ENCODE measurements around the gene NKX1-1.

The NKX1-1 gene

DNA sequence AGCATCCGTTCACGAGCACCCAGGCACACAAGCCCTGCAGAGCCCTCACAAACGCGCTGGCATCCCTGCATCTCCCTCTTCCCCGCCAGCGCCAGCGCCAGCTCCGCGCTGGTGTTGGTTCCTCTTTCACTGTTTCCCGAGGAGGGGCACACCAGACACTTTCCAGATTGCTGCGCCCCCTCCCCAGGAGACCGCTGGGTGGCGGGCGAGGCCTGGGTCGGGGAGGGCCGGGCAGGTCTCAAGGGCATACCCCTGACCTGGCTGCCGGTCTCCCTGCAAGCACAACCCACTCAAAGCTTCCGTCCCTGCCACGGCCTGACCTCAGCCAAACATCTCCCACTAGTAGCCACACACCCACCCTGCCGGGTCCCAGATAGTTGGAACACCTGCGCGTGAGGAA lies 2.2 kb upstream of the NKX1-1 start:
- in situ Hi-C loops (cut with HindIII; ENCODE audit: low sequenced_read_pairs) = no loop called here
- DNase-seq (ENCODE audit: low read depth) = no peak
- TF ChIP-seq, protein P1, sequence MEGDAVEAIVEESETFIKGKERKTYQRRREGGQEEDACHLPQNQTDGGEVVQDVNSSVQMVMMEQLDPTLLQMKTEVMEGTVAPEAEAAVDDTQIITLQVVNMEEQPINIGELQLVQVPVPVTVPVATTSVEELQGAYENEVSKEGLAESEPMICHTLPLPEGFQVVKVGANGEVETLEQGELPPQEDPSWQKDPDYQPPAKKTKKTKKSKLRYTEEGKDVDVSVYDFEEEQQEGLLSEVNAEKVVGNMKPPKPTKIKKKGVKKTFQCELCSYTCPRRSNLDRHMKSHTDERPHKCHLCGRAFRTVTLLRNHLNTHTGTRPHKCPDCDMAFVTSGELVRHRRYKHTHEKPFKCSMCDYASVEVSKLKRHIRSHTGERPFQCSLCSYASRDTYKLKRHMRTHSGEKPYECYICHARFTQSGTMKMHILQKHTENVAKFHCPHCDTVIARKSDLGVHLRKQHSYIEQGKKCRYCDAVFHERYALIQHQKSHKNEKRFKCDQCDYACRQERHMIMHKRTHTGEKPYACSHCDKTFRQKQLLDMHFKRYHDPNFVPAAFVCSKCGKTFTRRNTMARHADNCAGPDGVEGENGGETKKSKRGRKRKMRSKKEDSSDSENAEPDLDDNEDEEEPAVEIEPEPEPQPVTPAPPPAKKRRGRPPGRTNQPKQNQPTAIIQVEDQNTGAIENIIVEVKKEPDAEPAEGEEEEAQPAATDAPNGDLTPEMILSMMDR (IDR thresholded peaks at IDR 0.05; ENCODE audit: low read depth, low read length, missing control alignments) = no peak
- H3K4me3 ChIP-seq (ENCODE audit: low read depth, low read length) = no peak overlapping the region

DNA sequence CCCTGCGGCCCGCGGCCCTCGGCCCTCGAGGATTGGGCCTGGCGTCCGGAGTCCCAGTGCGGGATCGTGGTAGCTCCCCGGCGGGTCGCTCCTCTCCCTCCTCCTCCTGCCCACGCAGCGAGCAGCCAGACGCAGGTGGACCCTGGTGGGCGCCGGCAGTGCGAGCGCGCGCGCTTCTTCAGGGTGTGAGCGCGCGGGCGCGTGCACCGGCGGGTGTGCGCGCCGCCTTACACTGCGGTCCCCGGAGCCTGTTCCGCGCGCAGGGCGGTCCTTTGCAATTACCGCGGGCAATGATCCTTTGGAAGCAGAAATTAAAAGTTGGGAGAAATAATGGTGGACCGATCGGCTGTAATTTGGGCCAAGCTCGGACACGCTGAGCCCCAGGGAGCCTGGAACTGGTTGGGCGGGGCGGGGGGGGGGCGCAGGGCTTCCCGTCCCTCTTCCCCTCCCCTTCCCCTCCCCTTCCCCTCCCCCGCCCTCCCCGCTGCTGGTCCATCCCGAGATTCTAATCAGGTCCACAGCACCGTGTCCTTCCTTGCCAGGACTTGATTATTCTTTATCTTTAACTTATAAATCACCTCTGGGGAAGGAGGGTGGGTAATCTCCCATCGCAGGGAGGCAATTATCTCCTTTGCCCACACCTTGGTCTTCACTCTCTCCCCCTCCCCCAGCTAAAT lies 1.6 kb upstream of the NKX1-1 start:
- no peak overlapping the region for H3K4me3 ChIP-seq (ENCODE audit: low read depth, low read length)
- no peak for DNase-seq (ENCODE audit: low read depth)
- in situ Hi-C loops (cut with HindIII; ENCODE audit: low sequenced_read_pairs) = no loop called here
- TF ChIP-seq, protein P1 (IDR thresholded peaks at IDR 0.05; ENCODE audit: low read depth, low read length, missing control alignments) = no peak

DNA sequence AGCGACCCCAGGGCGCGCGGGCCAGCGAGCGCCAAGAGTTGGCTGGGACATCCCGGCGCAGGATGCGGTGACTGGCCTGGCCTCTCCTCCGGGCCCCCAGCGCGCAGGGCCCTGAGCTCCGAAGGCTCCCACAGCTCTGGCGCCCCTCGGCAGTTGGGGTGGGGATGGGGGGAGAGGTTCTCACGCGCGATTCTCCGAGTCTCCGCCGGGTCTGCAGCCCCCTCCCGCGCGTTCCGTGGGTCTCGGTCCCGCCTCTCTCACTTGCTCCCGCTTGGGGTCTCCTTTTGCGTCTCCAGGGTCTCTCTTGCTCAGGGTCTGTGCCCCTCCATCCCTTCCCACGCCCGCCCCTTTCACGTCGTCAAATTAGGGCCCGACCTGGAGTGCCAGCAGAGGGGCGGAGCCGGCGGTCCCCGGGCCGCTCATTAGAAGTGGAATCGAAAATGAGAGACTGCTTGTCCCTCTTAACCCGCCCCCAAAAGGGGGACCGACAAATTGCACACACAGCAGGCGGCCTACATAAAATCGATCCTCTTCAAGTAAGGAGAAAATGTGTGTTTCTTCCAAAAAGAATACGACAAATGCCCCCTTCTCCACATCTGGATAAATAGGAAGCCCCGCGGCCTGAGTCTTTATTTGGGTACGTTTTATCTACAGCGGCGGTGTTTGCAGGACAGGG lies 877 bp upstream of the NKX1-1 start:
- TF ChIP-seq, protein P1 (IDR thresholded peaks at IDR 0.05; ENCODE audit: low read depth, low read length, missing control alignments) = no peak
- no peak overlapping the region for H3K4me3 ChIP-seq (ENCODE audit: low read depth, low read length)
- DNase-seq (ENCODE audit: low read depth) = no peak
- in situ Hi-C loops (cut with HindIII; ENCODE audit: low sequenced_read_pairs) = no loop called here

DNA sequence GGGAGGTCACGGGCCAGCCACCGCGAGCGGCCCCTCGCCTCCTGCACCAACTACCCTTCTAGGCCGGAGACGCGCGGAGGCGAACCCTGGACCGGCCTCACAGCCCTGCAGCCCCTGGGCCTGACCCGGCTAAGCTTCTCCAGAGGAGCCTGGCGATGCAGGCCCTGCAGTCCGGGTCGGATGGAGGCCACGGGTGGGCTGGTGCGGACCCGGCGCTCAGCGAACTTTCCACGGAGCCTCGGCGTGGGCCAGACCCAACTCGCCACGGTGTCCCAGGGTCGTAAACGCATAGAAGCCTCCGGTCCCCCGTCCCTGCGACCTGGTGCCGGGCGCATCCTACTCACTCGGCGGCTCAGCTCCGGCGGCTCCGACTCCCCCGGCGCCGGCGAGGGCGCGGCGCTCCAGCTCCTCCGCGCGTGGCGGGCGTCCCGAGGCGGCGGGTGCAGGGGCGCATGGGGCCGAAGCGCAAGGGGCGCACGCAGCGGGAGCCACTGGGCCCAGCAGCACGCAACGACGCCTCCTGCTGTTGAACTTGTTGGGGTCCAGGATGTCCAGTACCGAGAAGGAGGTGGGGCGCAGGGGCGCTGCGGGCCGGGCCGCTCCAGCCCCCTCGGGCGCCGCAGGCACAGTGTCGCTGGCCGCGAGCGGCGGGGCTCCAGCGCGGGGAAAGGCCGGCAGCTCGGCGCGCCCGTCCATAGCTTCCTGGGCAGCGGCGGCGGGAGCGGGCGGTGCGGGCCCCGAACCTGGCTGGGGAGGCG lies 427 bp downstream of the NKX1-1 start:
- in situ Hi-C loops (cut with HindIII; ENCODE audit: low sequenced_read_pairs) = no loop called here
- DNase-seq (ENCODE audit: low read depth) = no peak
- H3K4me3 ChIP-seq (ENCODE audit: low read depth, low read length) = no peak overlapping the region
- TF ChIP-seq, protein P1 (IDR thresholded peaks at IDR 0.05; ENCODE audit: low read depth, low read length, missing control alignments) = no peak

DNA sequence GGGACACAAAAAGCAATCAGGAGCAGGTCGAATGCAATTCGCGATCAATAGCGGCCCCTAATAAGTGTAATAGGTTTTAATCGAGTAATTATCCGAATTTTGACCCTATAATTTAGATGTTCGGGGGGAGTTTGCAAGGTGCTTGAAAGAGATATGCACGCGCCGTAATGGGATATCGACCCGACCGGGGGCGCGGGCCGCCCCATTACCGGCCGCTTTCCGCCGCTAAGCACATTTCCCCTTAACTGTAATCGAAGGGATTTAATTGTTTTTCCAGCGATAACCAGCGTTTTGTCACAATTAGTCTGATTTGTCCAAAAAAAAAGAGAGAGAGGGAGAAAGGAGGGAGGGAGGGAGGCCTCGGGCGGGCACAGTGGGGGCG lies 997 bp downstream of the NKX1-1 start:
- TF ChIP-seq, protein P1 (IDR thresholded peaks at IDR 0.05; ENCODE audit: low read depth, low read length, missing control alignments) = no peak
- no peak for DNase-seq (ENCODE audit: low read depth)
- in situ Hi-C loops (cut with HindIII; ENCODE audit: low sequenced_read_pairs) = no loop called here
- H3K4me3 ChIP-seq (ENCODE audit: low read depth, low read length) = no peak overlapping the region

DNA sequence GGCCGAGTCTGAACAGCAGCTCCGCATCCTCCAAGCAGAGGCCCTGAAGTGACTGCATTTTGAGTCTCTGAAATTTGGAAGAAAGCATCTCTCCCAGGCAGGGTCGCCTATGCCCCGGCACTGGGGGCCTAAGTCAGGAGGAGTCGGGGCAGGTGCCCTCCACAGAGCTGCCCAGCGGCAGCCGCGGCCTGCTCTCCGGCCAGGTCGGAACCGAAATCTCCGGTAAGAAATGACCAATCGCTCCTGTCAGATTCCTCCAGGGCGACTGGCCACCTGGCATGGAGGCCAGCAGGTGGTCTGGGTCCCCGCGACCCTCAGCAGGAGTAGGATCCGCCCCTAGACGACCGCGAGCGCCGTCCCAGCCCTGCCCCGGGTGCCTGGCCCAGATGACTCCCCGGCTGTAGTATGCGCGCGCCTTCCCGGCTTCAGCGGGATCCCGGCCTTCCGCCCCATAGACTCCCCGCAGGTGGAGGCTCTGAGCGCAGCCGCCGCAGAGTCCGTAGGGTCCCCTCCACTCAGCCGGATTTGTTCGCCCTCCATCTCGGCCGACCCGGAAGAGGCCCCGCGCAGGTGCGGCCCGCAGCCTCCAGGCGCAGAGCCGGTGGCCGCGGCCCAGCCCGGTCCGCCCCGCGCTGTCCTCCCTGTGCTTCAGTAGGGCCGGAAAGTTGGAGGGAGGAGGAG lies 1.5 kb downstream of the NKX1-1 start:
- H3K4me3 ChIP-seq (ENCODE audit: low read depth, low read length) = no peak overlapping the region
- DNase-seq (ENCODE audit: low read depth) = no peak
- in situ Hi-C loops (cut with HindIII; ENCODE audit: low sequenced_read_pairs) = no loop called here
- TF ChIP-seq, protein P1 (IDR thresholded peaks at IDR 0.05; ENCODE audit: low read depth, low read length, missing control alignments) = no peak
